Esophagus squamous epithelium (tissue), 5 donors: ENCODE data around the gene TOP2A. TPM values are rescaled to one million over a fixed set of nuclear protein-coding genes. Genes with fewer than 3 reads are reported as not detected.

ENCODE experiments used
- DNase-seq: peaks from one replicate; lab custom pipeline; 2025; lab: John Stamatoyannopoulos, UW
- H3K27ac ChIP-seq, 4 donors: fragments of 200-600 bp; sonication (generic); one replicate each; pipeline ENCODE4 v1.5.1; 2016 to 2019; ENCODE audit warnings: mild to moderate bottlenecking in 1 of 4
- H3K27me3 ChIP-seq, 4 donors: fragments of 200-600 bp; sonication (generic); 1 replicate in 3 of 4; 2 replicates in 1 of 4; pipeline versions ENCODE4 v1.5.1 to v1.6.0; 2017 to 2021; ENCODE audit warnings: antibody characterized with exemption in 1 of 4
- H3K36me3 ChIP-seq, 3 donors: fragments of 200-600 bp; sonication (generic); one replicate each; pipeline ENCODE4 v1.5.1; 2016 to 2019
- H3K4me1 ChIP-seq, 3 donors: fragments of 200-600 bp; sonication (generic); one replicate each; pipeline ENCODE4 v1.5.1; 2017 to 2019
- H3K4me3 ChIP-seq, 4 donors: fragments of 200-600 bp; sonication (generic); 1 replicate in 3 of 4; 2 replicates in 1 of 4; pipeline ENCODE4 v1.5.1; 2016 to 2019; ENCODE audit warnings: mild to moderate bottlenecking in 2 of 4, moderate library complexity in 1 of 4
- H3K9me3 ChIP-seq, 3 donors: fragments of 200-600 bp; sonication (generic); one replicate each; pipeline ENCODE4 v1.5.1; 2016 to 2019
- CTCF ChIP-seq, 6 experiments: fragments of 450-650 bp in 4 of 6; fragments of 200-600 bp in 2 of 6; sonication (generic) in 2 of 6; IDR thresholded peaks; one replicate each; pipeline ENCODE4 v1.5.1; 2016 to 2019; ENCODE audit warnings: antibody characterized with exemption in 6 of 6, mild to moderate bottlenecking in 4 of 6, moderate library complexity in 4 of 6
- POLR2A ChIP-seq, 4 donors: fragments of 450-650 bp; IDR thresholded peaks; one replicate each; pipeline ENCODE4 v1.6.1; 2017; ENCODE audit warnings: antibody characterized with exemption in 4 of 4, mild to moderate bottlenecking in 4 of 4, moderate library complexity in 3 of 4
- WGBS, 2 donors: methylation state at CpG; one replicate each; pipeline ENCODE4 v1.1.5; 2018; 5-methylcytosine and 5-hydroxymethylcytosine counted together
- intact Hi-C: fragments of 100-400 bp; cut with DNase I; formaldehyde crosslinking; loops from one replicate; pipeline ENCODE4 v1.15.0; 2022
- total RNA-seq, 4 donors: library from RNA; depleted of rRNA; stranded (reverse); fragments of >200 nt; gene quantifications; one replicate each; pipeline ENCODE4 v1.1.0, GENCODE V29; 2016
- donor health status: DM: yes; HTN: yes; CAD: no.

The TOP2A gene
- total RNA-seq, 4 donors from 2014 or later = 24.9 to 87.1 (median 50.6) TPM

GRCh38 chr17:40447806-40448205 lies 30.1 kb upstream of the TOP2A start:
- intact Hi-C loops = no loop called here

GRCh38 chr17:40447148-40447644 lies 29.5 kb upstream of the TOP2A start:
- Histone ChIP-seq H3K4me1 (peaks cover 52 to 95% (median 73%) of the 10 kb centered on the region in 3 donors), H3K27me3 (no peaks in the 10 kb centered on the region), H3K36me3 (peaks cover 0 to 4% (median 0%) of the 10 kb centered on the region in 3 donors), H3K4me3 (peak overlapping the region in 3 of 4 donors; percentile 73 to 90 (median 73)), H3K27ac (peak overlapping the region; percentile 41 to 97 (median 92)), H3K9me3 (no peaks in the 10 kb centered on the region)
- 50 to 70% methylated on average over 7 of the region's 8 CpGs for WGBS, 2 donors
- intact Hi-C loops = no loop called here
- no peak for DNase-seq
- no peak for TF ChIP-seq CTCF (IDR thresholded peaks at IDR 0.05)
- TF ChIP-seq POLR2A (IDR thresholded peaks at IDR 0.05) = peak in 1 of 4 donors; percentile 19

More at GRCh38 chr17:40447806-40448205, 30.1 kb upstream of the TOP2A start:
- peaks cover 48 to 95% (median 76%) of the 10 kb centered on the region in 3 donors for H3K4me1 ChIP-seq
- H3K36me3 ChIP-seq = peaks cover 0 to 10% (median 0%) of the 10 kb centered on the region in 3 donors
- peak overlapping the region in 3 of 4 donors; percentile 73 to 90 (median 73) for H3K4me3 ChIP-seq
- H3K27me3 ChIP-seq = no peaks in the 10 kb centered on the region
- 62 to 73% methylated on average over 3 to 4 of the region's 4 CpGs for WGBS, 2 donors
- no peak for TF ChIP-seq POLR2A (IDR thresholded peaks at IDR 0.05)
- no peak for TF ChIP-seq CTCF (IDR thresholded peaks at IDR 0.05)
- peak overlapping the region; percentile 41 to 97 (median 92) for H3K27ac ChIP-seq
- no peak for DNase-seq
- H3K9me3 ChIP-seq = no peaks in the 10 kb centered on the region

- Histone ChIP-seq H3K27me3 (no peaks in the 10 kb centered on the region), H3K9me3 (no peaks in the 10 kb centered on the region), H3K4me3 (peak overlapping the region; percentile 59 to 90 (median 73)), H3K36me3 (no peaks in the 10 kb centered on the region), H3K4me1 (peaks cover 44 to 91% (median 63%) of the 10 kb centered on the region in 3 donors), H3K27ac (peak overlapping the region; percentile 89 to 99 (median 96))
- no peak for TF ChIP-seq POLR2A (IDR thresholded peaks at IDR 0.05)
- TF ChIP-seq CTCF (IDR thresholded peaks at IDR 0.05) = peak in 1 of 6 experiments; percentile 25
- DNase-seq = no peak
- 34 to 49% methylated on average over 9 to 11 of the region's 11 CpGs for WGBS, 2 donors
- intact Hi-C loops = no loop called here
Measured at GRCh38 chr17:40445751-40446468, 28.2 kb upstream of the TOP2A start.

- intact Hi-C loops = loop anchor here (5.0 kb wide), 2 partner anchors 88 to 113 kb away; no protein-coding TSS in a partner anchor
- Histone ChIP-seq H3K27me3 (no peaks in the 10 kb centered on the region), H3K4me1 (peaks cover 40 to 78% (median 48%) of the 10 kb centered on the region in 3 donors), H3K27ac (peak overlapping the region; percentile 89 to 99 (median 96)), H3K36me3 (no peaks in the 10 kb centered on the region), H3K9me3 (no peaks in the 10 kb centered on the region), H3K4me3 (peak overlapping the region; percentile 59 to 90 (median 73))
- 5 to 21% methylated on average over 3 to 4 of the region's 15 CpGs for WGBS, 2 donors
- no peak for DNase-seq
- peak in 1 of 6 experiments; percentile 2 for TF ChIP-seq CTCF (IDR thresholded peaks at IDR 0.05)
- TF ChIP-seq POLR2A (IDR thresholded peaks at IDR 0.05) = no peak
Measured at GRCh38 chr17:40443988-40444899, 26.5 kb upstream of the TOP2A start.
